Mesodermal cell (in vitro differentiated cells): ENCODE results near the gene ZNF319.

Experiments used
- H3K27ac ChIP-seq: 2 replicates; pipeline ENCODE4 v1.7.0; 2013; ENCODE audit warnings: mild to moderate bottlenecking, low read depth, low read length, moderate library complexity; ENCODE audit not compliant: severe bottlenecking
- H3K36me3 ChIP-seq: 2 replicates; pipeline ENCODE4 v1.7.1; 2013; ENCODE audit warnings: mild to moderate bottlenecking, low read length, moderate library complexity; ENCODE audit not compliant: control insufficient read depth, insufficient read depth
- H3K4me1 ChIP-seq: one replicate; pipeline ENCODE4 v1.7.1; 2013; ENCODE audit warnings: mild to moderate bottlenecking, low read length; ENCODE audit not compliant: insufficient read depth, control insufficient read depth, poor library complexity, severe bottlenecking
- H3K4me3 ChIP-seq: 2 replicates; pipeline ENCODE4 v1.7.0; 2013; ENCODE audit warnings: low read length, control low read depth, mild to moderate bottlenecking; ENCODE audit not compliant: insufficient read depth, poor library complexity, severe bottlenecking; ENCODE audit errors: extremely low read depth
- H3K9me3 ChIP-seq: 2 replicates; pipeline ENCODE4 v1.7.1; 2013; ENCODE audit warnings: mild to moderate bottlenecking, low read length, moderate library complexity; ENCODE audit not compliant: control insufficient read depth
- WGBS, 2 experiments: methylation state at CpG; one replicate each; pipeline ENCODE4 v1.1.5; 2013; ENCODE audit warnings: missing lambda C conversion rate in 2 of 2; ENCODE audit not compliant: insufficient coverage in 2 of 2; 5-methylcytosine and 5-hydroxymethylcytosine counted together

Gene ZNF319

GRCh38 chr16:58043571-58044155 is 43.2 kb upstream of the ZNF319 start:
- H3K9me3 ChIP-seq = no peaks in the 10 kb centered on the region
- peaks cover 43% of the 10 kb centered on the region for H3K36me3 ChIP-seq
- H3K4me1 ChIP-seq = peaks cover 9% of the 10 kb centered on the region
- no peak overlapping the region for H3K27ac ChIP-seq
- 83 to 100% methylated on average over 4 to 5 of the region's 7 CpGs for WGBS, 2 experiments
- H3K4me3 ChIP-seq = no peak overlapping the region

GRCh38 chr16:58042886-58043515 is 42.5 kb upstream of the ZNF319 start:
- Histone ChIP-seq H3K9me3 (no peaks in the 10 kb centered on the region), H3K4me3 (no peak overlapping the region), H3K36me3 (peaks cover 49% of the 10 kb centered on the region), H3K4me1 (peaks cover 6% of the 10 kb centered on the region), H3K27ac (no peak overlapping the region)
- 98% methylated on average over 10 to 14 of the region's 16 CpGs for WGBS, 2 experiments

- Histone ChIP-seq H3K36me3 (peaks cover 55% of the 10 kb centered on the region), H3K4me1 (no peaks in the 10 kb centered on the region), H3K4me3 (no peak overlapping the region), H3K9me3 (no peaks in the 10 kb centered on the region), H3K27ac (no peak overlapping the region)
- WGBS, 2 experiments = 95 to 97% methylated on average over 19 to 22 of the region's 22 CpGs
These were observed 41.8 kb upstream of the ZNF319 start for GRCh38 chr16:58042001-58042885.

GRCh38 chr16:58041628-58041955 is 41.1 kb upstream of the ZNF319 start:
- H3K36me3 ChIP-seq = peaks cover 59% of the 10 kb centered on the region
- no peak overlapping the region for H3K4me3 ChIP-seq
- 93 to 95% methylated on average over 12 to 17 of the region's 18 CpGs for WGBS, 2 experiments
- no peaks in the 10 kb centered on the region for H3K4me1 ChIP-seq
- H3K27ac ChIP-seq = no peak overlapping the region
- no peaks in the 10 kb centered on the region for H3K9me3 ChIP-seq

GRCh38 chr16:58040945-58041627 is 40.6 kb upstream of the ZNF319 start:
- WGBS, 2 experiments = 96% methylated on average over 10 to 14 of the region's 14 CpGs
- Histone ChIP-seq H3K9me3 (no peaks in the 10 kb centered on the region), H3K4me1 (no peaks in the 10 kb centered on the region), H3K27ac (no peak overlapping the region), H3K36me3 (peaks cover 59% of the 10 kb centered on the region), H3K4me3 (no peak overlapping the region)

- Histone ChIP-seq H3K27ac (no peak overlapping the region), H3K36me3 (peaks cover 59% of the 10 kb centered on the region), H3K9me3 (no peaks in the 10 kb centered on the region), H3K4me3 (no peak overlapping the region), H3K4me1 (no peaks in the 10 kb centered on the region)
- WGBS, 2 experiments = 98 to 99% methylated on average over 10 to 12 of the region's 12 CpGs
These were observed 40.0 kb upstream of the ZNF319 start for GRCh38 chr16:58040496-58040846.

GRCh38 chr16:58039829-58040495 is 39.5 kb upstream of the ZNF319 start:
- no peaks in the 10 kb centered on the region for H3K4me1 ChIP-seq
- 96 to 97% methylated on average over 16 to 23 of the region's 26 CpGs for WGBS, 2 experiments
- peaks cover 59% of the 10 kb centered on the region for H3K36me3 ChIP-seq

GRCh38 chr16:58038219-58038641 is 37.8 kb upstream of the ZNF319 start:
- no peaks in the 10 kb centered on the region for H3K9me3 ChIP-seq
- H3K27ac ChIP-seq = no peak overlapping the region
- H3K36me3 ChIP-seq = peaks cover 55% of the 10 kb centered on the region
- no peak overlapping the region for H3K4me3 ChIP-seq
- WGBS, 2 experiments = 91 to 96% methylated on average over 18 to 19 of the region's 20 CpGs
- H3K4me1 ChIP-seq = peaks cover 12% of the 10 kb centered on the region

More at GRCh38 chr16:58039829-58040495, 39.5 kb upstream of the ZNF319 start:
- no peaks in the 10 kb centered on the region for H3K9me3 ChIP-seq
- H3K27ac ChIP-seq = no peak overlapping the region
- H3K4me3 ChIP-seq = no peak overlapping the region

- Histone ChIP-seq H3K27ac (no peak overlapping the region), H3K9me3 (no peaks in the 10 kb centered on the region), H3K4me3 (no peak overlapping the region), H3K36me3 (peaks cover 49% of the 10 kb centered on the region), H3K4me1 (peaks cover 16% of the 10 kb centered on the region)
- WGBS, 2 experiments = 95% methylated on average over 10 to 14 of the region's 16 CpGs
These were observed 37.0 kb upstream of the ZNF319 start for GRCh38 chr16:58037365-58038057.

GRCh38 chr16:58036943-58037342 is 36.5 kb upstream of the ZNF319 start:
- WGBS, 2 experiments = 82 to 90% methylated on average over 4 to 6 of the region's 6 CpGs
- Histone ChIP-seq H3K4me1 (peaks cover 21% of the 10 kb centered on the region), H3K27ac (no peak overlapping the region), H3K4me3 (no peak overlapping the region), H3K9me3 (no peaks in the 10 kb centered on the region), H3K36me3 (peaks cover 44% of the 10 kb centered on the region)
